ENCODE data around the gene ABLIM3.

Gene ABLIM3

DNA sequence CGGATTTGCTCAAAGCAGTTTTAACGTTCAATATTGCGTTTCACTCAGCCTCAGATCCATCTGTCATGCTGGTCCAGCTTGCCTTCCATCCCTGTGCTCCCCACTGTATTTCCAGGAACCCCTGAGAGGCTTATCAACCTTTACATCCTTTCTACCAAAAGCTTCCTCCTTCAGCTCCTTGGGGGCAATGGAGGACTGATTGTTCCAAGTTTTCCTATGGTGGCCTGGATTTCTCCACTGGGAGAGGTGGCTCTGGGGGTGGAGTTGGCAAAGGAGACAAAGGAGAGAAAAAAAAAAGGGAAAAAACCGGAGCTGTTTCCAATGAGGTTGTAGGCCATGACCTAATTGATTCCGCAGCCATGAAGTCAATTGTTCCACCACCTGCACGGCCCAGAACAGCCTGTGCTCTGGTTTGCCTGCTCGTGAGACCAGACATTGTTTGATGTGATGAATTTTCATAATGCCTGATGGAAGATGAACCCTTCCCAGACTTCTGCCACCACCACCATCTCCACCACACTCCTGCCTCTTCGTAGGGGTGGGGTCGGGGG lies 54.1 kb downstream of the ABLIM3 start:
- no peak for DNase-seq

DNA sequence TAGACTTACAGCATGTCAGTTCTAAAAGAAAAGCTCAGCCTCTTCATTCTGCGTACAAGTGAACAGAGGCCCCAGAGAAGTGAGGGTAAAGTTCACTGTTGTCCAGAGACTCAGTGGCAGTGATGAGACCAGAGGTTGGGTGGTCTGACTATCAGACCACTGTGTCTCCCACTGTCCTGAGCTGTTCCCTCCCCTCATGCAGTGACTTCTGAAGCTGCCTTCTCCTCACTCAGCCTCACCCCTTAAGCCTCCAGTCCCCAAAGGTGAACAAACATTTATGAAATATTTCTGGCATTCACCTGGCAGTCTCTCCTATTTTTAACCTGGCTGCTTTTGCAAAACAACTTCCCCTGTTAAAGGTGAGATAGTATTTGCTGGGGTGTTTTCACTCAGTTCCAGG lies 54.7 kb downstream of the ABLIM3 start:
- DNase-seq: no peak

DNA sequence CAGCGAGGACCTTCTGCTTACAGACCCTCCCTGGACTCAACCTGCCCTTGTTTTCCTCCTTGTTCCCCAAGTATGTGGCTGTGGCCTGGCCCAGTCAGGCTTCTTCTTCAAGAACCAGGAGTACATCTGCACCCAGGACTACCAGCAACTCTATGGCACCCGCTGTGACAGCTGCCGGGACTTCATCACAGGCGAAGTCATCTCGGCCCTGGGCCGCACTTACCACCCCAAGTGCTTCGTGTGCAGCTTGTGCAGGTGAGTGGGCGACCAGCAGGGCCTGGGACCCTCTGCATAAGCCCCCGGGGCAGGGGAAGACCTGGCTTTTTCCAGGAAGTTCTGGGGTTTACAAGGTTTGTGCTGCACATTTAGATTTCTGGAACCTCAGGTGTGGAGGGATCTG lies 56.9 kb downstream of the ABLIM3 start:
- DNase-seq: no peak

DNA sequence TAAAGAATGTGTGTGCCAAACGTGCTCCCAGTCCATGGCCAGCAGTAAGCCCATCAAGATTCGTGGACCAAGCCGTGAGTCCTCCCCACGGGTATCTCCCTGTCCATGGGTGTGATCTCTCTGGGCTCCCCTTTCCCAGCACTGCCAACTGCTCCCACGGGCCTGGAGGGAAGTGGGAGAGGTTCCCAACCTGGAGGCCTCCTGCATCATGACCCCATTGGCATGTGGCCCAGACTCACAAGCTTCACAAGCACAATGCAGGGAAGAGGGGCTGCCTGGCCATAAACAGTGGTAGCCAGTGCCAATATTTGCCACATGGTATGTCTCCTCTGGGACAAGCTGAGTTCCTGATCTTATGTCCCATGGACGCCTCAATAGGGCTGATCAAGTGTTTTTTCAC lies 59.1 kb downstream of the ABLIM3 start:
- no peak for DNase-seq

DNA sequence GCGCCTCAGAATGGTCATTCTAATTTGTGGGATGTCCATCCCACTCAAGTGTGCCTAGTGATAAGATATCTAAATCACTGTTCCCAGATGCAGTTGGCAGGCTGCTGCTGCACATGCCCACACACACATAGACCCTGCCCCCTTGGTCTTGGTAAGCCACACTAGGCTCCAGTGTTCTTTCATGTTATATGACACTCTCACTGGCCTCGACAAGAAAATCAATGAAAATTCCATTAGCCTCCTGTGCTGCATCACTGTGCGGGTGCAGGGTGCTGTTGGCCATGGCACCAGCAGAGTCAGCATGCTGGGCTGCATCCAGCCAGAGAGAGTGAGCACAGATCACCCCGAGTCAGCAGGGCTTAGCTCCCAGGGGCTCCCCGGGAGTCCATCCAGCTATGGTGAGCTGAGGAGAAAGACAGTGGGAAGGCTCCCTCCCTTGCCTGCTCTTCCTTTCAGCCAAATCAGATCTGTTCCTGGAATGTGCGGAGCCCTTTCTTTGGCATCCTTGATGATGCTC lies 59.9 kb downstream of the ABLIM3 start:
- DNase-seq: no peak

DNA sequence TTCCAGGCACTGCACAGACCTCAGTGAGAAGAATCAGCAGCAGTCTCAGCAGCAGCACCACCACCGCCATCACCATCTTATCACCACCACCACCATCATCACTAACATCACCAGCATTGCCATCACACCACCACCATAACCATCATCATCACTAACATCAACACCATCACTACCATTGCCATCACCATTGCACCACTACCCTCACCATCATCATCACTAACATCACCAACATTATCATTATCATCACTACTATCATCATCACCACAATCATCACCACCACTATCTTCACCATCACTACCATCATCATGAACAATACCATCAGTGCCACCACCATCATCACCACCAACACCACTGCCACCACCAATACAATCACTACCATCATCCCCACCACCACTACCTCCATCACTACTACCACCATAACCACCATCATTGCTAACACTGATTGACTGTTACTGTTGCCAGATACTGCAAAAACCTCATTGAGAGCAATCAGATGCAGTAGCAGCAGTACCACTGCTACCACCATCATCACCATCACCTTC lies 61.7 kb downstream of the ABLIM3 start:
- DNase-seq: no peak

DNA sequence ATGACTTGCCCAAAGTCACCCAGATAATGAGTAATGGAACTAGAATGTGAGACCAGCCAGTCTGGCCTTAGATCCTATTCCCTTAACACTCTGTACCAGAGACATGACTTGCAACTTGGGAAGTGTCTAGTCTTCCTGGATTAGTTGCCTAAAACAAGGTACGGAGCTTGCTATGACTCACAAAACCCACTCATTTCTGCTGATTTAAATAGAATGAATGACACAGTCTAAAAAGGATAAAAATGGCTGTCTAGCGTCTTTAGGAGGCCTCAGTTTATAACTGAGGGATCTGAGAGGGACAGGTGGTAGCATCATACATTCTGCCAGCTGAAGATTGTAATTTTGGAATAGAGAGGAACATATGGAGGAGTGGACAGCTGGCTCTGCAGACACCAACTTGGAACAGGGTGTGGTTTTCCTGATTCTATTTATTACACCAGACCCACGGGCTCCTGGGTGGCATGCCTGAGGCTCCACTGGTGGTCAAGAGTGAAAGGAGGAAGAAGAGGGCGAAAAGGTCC lies 62.7 kb downstream of the ABLIM3 start:
- DNase-seq: no peak

DNA sequence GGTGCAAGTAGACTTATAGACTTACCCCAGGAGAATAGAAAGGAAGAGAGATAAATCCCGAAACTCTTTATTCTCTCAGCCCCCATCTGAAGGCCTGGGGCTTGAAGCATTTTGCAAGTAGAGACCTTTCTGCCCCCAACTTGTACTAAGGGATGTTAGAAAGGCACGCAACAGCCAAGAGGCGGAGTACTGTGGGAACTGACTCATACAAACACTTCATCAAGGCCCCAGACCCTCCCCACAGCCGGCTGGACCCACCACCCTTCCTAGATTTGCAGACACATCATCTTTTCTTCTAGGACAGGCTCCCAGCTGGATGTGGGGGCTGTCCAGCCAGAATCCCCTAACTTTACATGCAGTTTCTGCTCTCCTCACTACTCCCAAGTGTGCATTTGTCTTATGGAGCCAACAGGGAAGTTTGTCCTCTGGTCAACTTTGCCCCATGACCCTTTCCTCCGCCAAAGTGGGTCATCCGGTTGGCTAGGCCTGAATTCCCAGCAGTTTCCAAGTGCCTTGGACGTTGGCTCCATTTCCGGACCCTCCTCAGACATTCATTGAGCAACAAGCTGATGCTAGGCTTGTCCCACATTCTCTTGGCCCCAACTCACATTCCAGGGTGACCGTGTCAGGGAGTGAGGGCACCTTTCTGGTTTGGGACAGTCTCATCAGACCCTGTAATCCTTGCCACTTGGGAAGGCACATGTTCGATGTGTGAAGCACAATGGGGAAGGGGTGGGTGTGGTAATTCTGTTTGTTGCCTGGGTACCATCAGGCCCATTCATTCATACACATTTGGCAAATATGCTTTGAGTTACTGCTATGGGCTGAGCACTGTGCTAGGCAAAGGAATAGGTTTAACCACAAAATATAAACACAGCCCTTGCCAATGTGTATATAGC lies 64.6 kb downstream of the ABLIM3 start:
- no peak for DNase-seq

DNA sequence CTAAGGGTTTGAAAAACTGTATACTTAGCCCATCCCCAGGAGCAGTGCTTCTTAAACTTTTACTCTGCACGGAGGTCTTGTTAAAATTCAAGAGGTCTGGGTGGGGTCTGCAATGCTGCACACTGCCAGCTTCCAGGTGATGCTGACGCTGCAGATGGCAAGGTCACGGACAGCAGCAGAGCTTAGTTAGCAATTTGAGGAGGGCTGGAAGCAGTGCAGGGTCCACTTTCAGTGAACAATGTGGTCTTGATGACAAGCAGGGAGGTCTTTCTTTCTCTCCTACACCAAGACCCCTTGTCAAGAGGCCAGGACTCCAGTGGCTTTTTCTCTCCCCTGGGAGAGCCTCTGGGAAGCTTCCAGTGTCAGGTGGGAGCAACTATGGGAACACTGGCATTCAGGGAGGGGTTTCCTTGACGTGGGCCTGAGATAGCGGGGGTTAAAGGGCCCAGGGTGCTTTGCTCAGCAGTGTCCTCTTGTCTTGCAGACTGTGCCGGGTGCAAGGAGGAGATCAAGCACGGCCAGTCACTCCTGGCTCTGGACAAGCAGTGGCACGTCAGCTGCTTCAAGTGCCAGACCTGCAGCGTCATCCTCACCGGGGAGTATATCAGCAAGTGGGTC lies 65.3 kb downstream of the ABLIM3 start:
- DNase-seq: no peak

DNA sequence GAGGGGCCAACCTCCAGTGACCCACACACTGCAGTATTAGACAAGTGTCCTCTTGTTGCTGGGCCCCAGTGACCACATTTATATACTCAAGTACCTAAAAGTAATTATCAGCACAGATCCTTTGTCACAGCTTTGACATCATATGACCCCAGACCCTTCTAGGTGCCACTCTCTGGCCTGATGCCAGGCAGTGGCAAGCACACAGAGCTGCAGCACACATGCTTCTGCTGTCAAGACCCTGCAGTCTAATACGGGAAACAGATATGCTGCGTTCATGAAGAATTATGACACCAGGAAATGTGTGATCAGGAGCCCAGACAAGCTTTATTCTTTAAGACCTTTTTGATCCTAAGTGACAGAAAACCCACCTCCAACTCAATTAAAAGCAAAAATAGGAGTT lies 66.5 kb downstream of the ABLIM3 start:
- DNase-seq: no peak

DNA sequence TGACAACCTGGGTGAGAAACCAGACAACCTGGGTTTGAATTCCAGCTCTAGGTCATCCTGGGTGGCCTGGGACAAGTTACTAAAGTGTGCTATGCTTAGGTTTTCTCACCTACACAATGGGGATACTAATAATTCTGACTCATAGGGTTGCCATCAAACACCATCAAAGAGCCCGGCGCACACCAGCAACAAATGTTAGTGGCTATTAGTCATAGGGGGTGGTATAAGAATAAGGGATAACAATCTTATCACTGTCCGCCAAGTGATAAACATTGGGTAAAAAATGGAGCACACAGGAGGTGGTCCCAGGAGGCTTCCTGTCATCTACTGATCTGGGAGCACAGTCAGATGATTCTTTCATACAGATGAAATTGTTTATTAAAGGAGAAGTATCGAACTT lies 68.9 kb downstream of the ABLIM3 start:
- DNase-seq: no peak

DNA sequence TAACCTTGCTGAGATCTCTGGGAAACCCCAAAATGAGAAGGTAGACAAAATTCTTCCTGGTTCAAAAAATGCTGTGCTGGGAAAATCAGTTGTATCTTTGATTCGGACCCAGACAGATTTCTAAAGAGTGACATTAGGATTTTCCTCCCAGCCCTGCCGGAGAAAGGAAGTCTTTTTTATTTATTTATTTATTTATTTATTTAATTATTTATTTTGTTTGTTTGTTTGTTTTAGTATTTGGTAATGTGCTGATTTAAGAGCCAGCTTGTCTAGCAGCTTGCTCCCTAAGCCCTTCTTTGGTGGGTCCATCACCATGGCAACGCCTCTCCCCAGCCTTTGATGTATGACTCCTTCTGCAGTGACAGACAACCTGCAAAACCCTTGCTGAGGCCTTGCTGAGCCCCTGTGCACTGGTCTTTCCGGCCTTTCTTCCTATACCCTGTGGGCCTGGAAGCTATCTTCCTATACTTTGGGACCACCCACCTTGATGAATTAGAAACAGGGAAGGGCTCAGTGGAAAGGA lies 69.7 kb downstream of the ABLIM3 start:
- DNase-seq: peak; percentile 50

DNA sequence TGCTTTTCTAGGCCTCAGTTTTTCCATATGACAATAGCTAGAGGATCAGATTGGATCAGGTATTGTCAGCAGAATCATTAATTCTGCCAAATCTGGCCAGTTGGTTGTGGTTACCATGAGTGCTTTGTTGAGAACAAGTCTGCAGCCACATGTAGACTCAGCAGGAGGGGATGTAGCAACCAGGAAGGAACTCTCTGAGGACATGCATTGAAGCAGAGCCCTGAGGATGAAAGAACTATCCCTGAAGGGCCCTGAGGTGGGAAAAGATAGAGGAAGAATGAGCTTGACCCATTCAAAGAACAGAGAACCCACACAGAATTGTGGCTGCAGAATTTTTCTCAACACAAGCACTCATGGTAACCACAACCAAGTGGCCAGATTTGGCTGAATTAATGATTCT lies 70.3 kb downstream of the ABLIM3 start:
- DNase-seq: no peak

DNA sequence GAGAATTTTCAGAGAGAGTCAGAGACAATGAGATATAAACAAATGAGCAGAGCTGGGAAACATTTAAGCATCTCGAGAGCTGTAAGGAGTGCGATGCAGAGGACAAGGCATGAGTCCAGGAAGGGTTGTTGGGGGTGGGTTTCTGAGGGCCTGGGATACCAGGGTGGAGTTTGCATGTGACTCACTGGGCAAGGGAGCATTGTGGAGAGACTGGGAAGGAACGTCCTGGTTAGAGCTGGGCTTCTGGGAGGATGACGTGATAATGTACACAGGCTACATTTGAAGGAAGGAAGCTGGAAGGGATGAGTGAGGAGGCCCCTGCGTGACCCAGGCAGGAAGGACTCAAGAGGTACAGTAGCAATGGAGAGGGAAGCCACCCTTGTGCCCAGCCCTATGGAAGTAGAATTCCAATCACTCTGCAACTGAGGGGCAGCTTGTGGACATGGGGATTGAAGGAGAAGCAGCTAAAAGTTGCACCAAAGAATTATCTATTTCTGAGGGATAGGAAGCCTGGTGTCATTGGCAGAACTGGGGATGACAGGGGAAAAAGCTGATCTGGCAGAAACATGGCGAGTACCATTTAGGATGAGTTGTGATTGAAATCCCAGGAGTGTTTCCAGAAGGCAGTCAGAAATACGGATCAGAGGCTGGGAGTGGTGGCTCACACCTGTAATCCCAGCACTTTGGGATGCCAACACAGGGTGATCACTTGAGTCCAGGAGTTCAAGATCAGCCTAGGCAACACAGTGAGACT lies 71.1 kb downstream of the ABLIM3 start:
- no peak for DNase-seq

DNA sequence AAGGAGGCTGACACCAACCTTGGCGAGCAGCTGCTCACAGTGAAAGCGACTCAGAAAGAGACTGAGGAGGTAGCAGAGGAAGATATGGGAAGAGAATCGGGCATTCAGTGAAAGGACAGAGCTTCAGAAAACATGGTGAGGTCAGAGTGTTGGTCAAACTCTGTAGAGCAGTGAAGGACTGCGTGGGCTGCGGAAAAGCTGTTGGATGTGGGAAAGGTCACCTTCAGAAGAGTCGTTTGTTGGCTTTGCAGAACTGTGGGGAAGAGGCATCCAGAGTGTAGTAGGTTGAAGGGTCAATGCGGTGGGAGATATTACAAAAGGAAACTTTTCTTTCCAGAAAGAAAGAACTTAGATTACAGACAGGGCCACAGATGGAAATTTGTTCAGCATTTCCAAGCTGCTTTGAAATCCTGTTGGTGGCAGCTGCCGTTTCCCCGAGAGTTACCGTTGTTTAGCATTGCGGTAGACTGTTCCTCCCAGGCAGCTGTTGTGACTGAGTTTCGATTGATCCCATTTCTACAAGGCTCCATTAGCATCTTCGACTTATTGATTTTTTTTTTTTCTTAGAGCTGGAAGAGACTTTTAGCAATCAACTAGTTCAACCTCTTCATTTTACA lies 72.1 kb downstream of the ABLIM3 start:
- peak; percentile 38 for DNase-seq

DNA sequence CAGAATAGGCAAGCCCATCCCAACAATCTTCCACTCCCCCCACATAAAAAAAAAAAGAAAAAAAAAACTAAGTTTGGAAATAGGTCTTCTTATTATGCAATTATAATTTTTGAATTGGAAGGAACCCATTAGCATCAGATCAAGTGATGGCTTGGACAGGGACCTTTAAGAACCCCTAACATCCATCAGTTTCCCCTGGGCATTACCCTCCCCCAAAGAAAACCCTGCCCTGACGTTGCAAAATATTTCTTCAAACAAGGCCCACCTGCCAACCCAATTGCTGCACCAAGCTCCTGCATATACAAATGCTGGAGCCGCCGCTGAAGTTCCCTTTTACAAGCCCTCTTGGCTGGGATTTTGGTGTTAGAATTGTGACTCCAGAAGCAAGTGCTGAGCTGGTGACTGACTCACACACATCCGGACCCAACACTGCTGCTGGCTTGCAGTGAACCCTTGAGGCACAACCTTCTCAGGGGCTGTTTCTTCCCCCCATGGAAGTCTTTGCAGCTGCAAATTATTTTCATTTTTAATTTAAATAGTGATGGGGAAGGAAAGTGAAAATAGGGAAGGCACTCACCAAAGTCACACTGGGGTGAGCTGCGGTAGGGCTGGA lies 74.3 kb downstream of the ABLIM3 start:
- DNase-seq: no peak

DNA sequence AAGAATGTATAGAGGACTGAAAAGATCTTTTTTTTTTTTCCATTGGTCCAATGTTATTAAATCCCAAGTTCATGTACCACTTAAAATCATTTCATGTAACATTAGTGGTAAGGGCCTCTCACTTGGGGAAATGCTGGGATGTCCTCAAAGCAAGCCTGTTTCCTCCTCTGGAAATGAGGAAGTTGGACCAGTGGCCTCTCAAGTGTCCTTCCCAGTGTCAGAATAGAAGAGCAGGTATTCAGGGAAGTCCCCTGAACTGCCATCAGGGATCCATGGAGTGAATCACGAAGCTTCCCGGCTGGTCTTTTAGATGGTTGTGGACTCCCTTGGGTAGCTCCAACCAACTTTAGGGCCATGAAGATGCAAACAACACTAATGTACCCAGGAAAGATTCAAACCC lies 75.2 kb downstream of the ABLIM3 start:
- no peak for DNase-seq

DNA sequence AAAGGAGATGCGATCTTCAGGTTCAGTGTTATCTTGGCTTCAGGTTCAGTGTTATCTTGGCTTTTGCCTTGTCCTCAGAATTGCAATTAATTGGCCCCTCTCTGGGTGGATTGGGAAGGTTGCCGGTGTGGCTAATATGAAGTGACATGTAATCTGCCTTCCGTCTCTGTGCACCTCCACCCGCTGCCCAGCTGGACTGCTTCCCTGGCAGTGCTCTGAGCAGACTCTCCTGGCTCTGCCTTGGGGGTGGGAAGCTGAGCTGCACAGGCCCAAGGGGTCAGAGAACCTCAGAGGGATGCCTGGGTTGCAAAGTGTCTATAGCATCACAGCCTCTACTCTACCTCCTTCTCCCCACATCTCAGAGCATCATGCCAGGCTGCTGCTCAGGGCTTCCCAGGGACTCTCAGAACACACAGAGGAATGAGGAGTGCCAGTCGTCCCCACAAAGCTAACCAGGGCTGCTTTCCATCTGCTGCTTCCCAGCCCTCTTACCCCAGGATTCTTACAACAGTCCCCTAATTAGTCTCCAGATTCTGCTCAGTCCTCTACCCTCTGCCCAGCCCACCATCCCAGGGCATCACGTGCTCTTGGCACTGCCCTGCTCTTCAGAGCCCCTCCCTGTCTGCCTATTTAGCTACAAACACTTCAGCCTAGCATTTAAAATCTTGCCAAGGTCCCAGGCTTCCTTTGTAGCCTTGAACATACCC lies 76.0 kb downstream of the ABLIM3 start:
- peak; percentile 51 for DNase-seq

DNA sequence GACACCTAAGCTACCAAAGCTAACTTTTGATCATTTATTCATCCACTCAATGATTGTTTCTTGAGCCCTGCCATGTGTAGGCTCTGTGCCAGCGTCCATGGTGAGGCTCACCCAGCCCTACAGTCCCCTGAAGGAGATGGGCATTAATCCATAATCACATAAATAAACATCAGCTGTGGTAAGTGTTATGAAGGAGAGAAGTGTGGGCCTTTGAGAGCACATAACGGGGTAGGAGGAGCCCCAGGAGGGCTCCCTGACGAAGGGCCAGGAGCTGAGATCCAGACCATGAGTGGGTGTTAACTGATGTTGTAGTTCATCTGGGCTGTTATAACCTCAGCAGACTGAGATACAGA lies 76.5 kb downstream of the ABLIM3 start:
- DNase-seq: no peak

DNA sequence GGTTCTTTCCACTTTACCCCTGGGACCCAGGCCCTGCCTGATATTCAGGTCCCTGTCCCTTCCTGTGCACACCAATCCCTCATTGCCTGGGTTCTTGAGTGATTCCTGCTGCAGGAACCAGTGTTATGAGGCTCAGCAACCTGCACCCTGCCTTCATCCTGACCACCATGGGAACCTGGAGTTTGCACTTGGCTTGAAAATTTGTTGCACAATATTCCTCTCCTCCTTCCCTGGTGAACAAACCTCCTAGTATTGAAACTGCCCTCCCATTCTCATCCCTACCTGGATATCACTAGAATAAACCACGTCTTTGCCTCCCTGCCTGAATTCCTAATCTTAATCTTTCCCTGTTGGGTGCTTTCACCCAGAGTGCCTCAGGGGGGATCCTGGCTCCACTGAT lies 78.3 kb downstream of the ABLIM3 start:
- DNase-seq: no peak

DNA sequence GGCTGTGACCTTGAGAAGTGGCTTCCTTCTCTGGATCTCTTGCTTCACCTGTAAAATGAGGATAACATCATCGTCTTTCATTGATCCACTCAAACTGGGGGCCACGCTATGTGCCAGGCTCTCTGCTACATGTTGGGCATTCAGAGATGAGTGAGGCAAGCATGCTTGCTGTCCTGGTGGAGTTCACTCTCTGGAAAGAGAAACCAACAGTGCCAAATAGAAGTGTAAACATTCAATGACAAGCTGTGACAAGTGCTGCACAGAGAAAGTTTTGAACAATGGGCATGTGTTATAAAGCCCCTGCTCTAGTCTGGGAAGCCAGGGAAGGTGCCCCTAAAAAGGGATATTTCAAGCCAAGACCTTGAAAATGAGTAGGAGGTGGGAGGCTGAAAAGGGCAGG lies 79.5 kb downstream of the ABLIM3 start:
- DNase-seq: no peak
